GM21576 (cell line): ENCODE data around the gene BEST4.
"Not testable (repeated sequence)": the region's sequence is repeated elsewhere in the genome, so short reads cannot be mapped to it uniquely, and the experiment has no call there.

Experiments used
- ATAC-seq: cut with Tn5 transposase; IDR thresholded peaks from one replicate; pipeline ENCODE4 v1.9.1; 2021; ENCODE audit warnings: mild to moderate bottlenecking, moderate library complexity; ENCODE audit not compliant: unreplicated experiment

The BEST4 gene

DNA sequence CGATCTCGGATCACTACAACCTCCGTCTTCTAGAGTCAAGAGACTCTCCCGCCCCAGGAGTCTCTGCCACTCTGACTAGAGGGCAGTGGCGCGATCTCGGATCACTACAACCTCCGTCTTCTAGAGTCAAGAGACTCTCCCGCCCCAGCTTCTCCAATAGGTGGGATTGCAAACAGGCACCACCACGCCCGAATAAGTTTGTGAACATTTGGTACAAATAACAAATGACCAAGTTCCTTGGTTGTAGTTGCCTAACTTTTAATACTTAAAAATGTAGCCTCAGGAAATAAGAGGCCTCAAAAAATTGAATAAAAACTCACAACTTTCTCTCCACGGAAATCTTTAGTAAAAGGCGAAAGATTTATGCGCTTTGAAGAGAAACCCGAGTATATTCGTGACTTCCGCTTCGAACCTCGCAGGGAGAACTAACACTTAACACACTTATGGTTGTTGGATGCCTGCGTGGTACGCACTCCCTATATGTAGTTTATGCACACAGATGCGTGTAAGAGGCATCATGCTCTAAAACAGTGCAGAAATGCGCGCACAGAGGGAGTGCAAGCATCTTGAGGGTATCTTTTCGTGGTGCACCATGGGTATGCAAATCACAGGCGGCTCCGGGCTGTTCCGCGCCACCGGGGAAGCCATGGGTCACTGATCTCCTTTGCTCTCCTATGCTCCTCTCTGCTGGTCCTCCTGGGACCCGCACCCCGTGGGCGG lies 31.8 kb upstream of the BEST4 start:
- peak; percentile 75 for ATAC-seq

DNA sequence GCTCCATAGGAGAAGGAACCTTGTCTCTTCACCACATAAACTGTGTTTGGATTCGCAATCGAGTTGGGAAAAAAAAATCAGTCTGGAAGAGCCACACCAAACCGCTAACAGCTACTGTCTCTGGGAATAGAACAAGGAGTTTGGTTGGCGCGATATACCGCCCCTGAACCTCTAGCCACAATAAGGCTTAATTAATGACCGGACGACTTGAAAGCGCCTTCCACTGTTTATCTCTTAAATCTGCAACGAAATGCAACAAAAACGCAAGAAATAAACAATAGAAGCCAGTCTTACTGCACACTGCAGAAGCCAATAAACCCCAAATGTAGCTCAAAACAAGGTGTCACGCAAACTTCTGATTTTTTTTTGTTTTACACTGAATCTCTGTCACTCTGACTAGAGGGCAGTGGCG lies 31.2 kb upstream of the BEST4 start:
- ATAC-seq, result no peak

GRCh38 chr1:44817771-44818495 lies 30.0 kb upstream of the BEST4 start:
- ATAC-seq, result no peak

DNA sequence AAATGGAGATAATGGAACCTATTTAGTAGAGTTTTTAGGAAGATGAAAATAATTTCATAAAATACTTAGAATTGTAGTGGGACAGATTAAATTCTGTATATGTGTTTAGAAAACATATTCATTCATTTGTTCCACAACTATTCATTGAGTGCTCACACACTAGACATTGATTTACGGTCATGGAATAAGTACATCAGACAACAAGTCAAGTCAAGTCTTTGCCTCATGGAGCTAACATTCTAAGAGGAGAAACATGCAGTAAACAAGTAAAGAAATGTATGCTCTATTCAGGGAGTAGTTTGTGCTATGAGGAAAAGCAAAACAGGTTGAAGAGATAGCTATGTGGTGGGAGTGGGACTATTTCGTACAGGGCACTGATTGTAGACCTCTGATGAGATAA lies 29.3 kb upstream of the BEST4 start:
- ATAC-seq, result no peak

GRCh38 chr1:44815926-44816325 lies 28.0 kb upstream of the BEST4 start:
- ATAC-seq, result not testable (repeated sequence)

DNA sequence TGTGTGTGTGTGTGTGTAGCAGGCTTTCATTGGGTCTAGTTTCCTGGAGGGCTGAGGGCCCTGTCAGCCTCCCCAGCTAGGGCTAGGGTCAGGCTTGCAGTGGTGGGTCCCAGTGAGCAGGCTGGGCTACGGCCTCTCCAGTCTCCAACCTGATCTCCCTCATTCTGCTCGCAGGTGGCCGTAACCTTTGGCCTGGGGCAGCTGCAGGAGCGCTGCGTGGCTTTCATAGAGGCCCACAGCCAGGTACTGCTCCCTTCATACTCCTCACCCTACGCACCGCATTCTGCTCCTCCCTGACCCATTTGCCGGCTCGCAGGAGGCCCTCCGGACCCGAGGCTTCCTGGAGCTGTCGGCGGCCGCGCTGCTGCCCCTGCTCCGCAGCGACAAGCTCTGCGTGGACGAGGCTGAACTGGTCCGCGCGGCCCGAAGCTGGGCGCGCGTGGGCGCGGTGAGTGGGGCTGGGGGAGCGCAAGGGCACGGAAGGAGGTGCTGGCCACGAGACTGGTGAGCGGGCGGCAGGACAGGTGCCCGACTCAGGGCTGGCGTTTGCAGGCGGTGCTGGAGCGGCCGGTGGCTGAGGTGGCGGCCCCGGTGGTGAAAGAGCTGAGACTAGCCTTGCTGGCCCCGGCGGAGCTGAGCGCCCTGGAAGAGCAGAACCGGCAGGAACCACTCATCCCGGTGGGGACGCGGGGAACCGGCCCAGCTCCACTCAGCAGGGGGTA lies 25.0 kb upstream of the BEST4 start:
- no peak for ATAC-seq

- ATAC-seq, result no peak
These were observed 23.3 kb upstream of the BEST4 start for GRCh38 chr1:44811234-44811633.

DNA sequence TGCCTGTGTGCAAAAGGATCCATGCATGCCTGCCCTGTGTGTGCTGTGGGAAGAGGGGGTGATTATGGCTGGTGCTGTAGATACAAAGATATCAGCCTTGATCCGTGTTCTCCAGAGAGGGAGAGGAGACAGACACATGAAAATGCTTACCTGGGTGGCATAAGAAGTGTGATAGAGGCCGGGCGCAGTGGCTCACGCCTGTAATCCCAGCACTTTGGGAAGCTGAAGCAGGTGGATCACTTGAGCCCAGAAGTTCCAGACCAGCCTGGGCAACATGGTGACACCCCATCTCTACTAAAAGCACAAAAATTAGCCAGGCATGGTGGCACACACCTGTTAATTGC lies 22.8 kb upstream of the BEST4 start:
- not testable (repeated sequence) for ATAC-seq

DNA sequence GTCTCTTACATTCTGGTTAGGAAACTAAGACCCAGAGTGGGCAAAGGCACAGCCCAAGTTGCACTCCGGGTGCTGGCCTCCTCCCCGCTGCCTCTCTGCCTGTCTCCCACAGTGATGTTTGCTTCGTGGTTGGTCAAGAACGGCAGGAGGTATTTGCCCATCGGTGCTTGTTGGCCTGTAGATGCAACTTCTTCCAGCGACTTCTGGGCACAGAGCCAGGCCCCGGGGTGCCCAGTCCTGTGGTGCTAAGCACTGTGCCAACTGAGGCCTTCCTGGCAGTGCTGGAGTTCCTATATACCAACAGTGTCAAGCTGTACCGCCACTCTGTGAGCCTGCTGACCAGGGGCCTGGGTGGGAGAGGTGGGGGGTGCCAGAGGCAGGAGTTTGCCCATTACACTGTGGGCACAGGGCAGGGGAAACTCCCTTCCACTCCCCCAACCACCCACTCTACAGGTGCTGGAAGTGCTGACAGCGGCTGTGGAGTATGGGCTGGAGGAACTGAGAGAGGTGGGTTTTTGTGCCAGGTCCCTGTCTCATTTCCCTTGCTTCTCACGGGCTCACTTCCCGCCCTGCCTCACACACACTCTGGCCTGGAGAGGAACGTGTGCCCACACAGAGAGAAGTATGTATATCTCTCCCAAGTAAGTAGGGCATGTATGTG lies 22.3 kb upstream of the BEST4 start:
- no peak for ATAC-seq

GRCh38 chr1:44808938-44809917 lies 21.3 kb upstream of the BEST4 start:
- peak; percentile 40 for ATAC-seq

- ATAC-seq, result peak; percentile 30
These were observed 20.3 kb upstream of the BEST4 start, which contains the start of gene BTBD19 for GRCh38 chr1:44808063-44808937. TSS of gene BTBD19 (plus strand) at chr1:44808523. CDS start at chr1:44808821, 298 bp downstream.

GRCh38 chr1:44807364-44808062 lies 19.5 kb upstream of the BEST4 start:
- peak; percentile 35 for ATAC-seq

- no peak for ATAC-seq
These were observed 18.9 kb upstream of the BEST4 start, which contains the start of gene DYNLT4 for GRCh38 chr1:44806704-44807363. TSS of gene DYNLT4 (minus strand) at chr1:44807351. CDS start at chr1:44806668, 683 bp downstream.

GRCh38 chr1:44806025-44806703 lies 18.2 kb upstream of the BEST4 start:
- ATAC-seq, result no peak

DNA sequence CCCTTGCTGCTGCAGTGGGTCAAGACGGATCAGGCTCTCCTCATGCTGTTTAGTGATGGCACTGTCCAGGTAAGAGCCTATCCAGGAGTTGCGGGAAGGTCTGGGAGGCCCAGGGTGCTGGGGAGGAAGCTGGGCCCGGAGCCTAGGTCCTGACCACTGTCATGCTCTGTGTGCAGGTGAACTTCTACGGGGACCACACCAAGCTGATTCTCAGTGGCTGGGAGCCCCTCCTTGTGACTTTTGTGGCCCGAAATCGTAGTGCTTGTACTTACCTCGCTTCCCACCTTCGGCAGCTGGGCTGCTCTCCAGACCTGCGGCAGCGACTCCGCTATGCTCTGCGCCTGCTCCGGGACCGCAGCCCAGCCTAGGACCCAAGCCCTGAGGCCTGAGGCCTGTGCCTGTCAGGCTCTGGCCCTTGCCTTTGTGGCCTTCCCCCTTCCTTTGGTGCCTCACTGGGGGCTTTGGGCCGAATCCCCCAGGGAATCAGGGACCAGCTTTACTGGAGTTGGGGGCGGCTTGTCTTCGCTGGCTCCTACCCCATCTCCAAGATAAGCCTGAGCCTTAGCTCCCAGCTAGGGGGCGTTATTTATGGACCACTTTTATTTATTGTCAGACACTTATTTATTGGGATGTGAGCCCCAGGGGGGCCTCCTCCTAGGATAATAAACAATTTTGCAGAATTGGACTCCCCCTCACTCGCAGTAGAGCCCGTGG lies 17.5 kb upstream of the BEST4 start:
- ATAC-seq, result no peak

DNA sequence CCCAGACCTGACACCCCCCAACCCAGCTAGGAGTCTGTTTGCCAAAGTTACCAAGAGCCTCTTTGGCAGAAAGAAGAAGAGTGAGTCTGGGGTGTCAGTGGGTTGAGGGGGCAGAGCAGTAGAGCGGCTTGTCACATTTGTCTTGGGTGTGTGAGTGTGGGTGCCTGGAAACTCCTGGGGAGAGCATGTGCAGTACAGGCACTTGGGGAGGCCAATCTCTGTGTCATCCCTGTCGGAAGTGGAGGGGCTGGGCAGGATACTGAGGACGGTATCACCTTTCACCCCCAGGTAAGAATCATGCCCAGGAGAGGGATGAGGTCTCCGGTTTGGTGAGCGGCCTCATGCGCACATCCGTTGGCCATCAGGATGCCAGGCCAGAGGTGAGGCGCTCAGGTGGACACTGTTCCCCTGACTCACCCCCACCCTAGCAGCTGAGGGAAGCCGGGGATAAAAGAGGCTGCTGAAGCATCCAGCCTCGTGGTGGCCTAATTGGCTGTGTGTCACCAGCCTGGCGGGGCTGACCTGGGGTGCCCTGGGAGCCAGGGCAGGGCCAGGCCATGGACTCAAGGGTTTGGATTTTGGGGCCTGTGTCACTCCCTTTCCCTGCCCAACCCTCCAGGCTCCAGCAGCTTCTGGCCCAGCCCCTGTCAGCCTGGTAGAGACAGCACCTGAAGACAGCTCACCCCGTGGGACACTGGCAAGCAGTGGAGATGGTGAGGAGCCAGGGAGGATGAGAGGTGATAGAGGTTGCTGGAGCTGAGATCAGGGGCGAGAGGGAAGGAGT lies 15.5 kb upstream of the BEST4 start:
- no peak for ATAC-seq
